ENCODE results near the gene MRI1. TPM values are rescaled to one million over a fixed set of nuclear protein-coding genes. Genes with fewer than 3 reads are reported as not detected.
A peak's percentile ranks its signal among the peaks of the same experiment; 100 is the strongest.

Gene MRI1
- polyA plus RNA-seq, 4 donors = 12.3 to 41.3 (median 15.8) TPM

- H3K27ac ChIP-seq (ENCODE audit: low read depth in 1 of 3, low read length in 2 of 3) = no peak overlapping the region
Measured at GRCh38 chr19:13797870-13798269, 33.5 kb downstream of the MRI1 start.

GRCh38 chr19:13799669-13800068 is 35.3 kb downstream of the MRI1 start:
- FAIRE-seq = no peak
- H3K27me3 ChIP-seq (ENCODE audit: control insufficient read depth in 3 of 3, insufficient read depth in 3 of 3, low read length in 3 of 3) = no peaks in the 10 kb centered on the region
- DNase-seq = no peak
- peaks cover 0 to 14% (median 5%) of the 10 kb centered on the region in 3 donors for H3K4me1 ChIP-seq (ENCODE audit: control insufficient read depth in 3 of 3, insufficient read depth in 2 of 3, low read depth in 1 of 3, low read length in 2 of 3)
- H3K36me3 ChIP-seq (ENCODE audit: control insufficient read depth in 3 of 3, insufficient read depth in 2 of 3, low read depth in 1 of 3, low read length in 3 of 3) = peaks cover 0 to 12% (median 0%) of the 10 kb centered on the region in 3 donors
- no peak overlapping the region for H3K27ac ChIP-seq (ENCODE audit: low read depth in 1 of 3, low read length in 2 of 3)
- WGBS, 3 donors = 76 to 92% (median 87%) methylated on average over 22 of the region's 22 CpGs
- H3K9me3 ChIP-seq (ENCODE audit: control insufficient read depth in 2 of 2, insufficient read depth in 1 of 2, low read depth in 1 of 2, low read length in 1 of 2) = no peaks in the 10 kb centered on the region
- H3K4me3 ChIP-seq (ENCODE audit: low read depth in 1 of 3, low read length in 3 of 3) = no peak overlapping the region

More at GRCh38 chr19:13797870-13798269, 33.5 kb downstream of the MRI1 start:
- no peak overlapping the region for H3K4me3 ChIP-seq (ENCODE audit: low read depth in 1 of 3, low read length in 3 of 3)
- FAIRE-seq (no peak), DNase-seq (no peak)
- H3K4me1 ChIP-seq (ENCODE audit: control insufficient read depth in 3 of 3, insufficient read depth in 2 of 3, low read depth in 1 of 3, low read length in 2 of 3) = peaks cover 0 to 18% (median 5%) of the 10 kb centered on the region in 3 donors
- H3K9me3 ChIP-seq (ENCODE audit: control insufficient read depth in 2 of 2, insufficient read depth in 1 of 2, low read depth in 1 of 2, low read length in 1 of 2) = no peaks in the 10 kb centered on the region
- H3K36me3 ChIP-seq (ENCODE audit: control insufficient read depth in 3 of 3, insufficient read depth in 2 of 3, low read depth in 1 of 3, low read length in 3 of 3) = peaks cover 0 to 11% (median 0%) of the 10 kb centered on the region in 3 donors
- H3K27me3 ChIP-seq (ENCODE audit: control insufficient read depth in 3 of 3, insufficient read depth in 3 of 3, low read length in 3 of 3) = no peaks in the 10 kb centered on the region
- WGBS, 3 donors = 51 to 57% (median 56%) methylated on average over 7 of the region's 7 CpGs

GRCh38 chr19:13803038-13803437 is 38.7 kb downstream of the MRI1 start:
- Histone ChIP-seq H3K36me3 (ENCODE audit: control insufficient read depth in 3 of 3, insufficient read depth in 2 of 3, low read depth in 1 of 3, low read length in 3 of 3) (peaks cover 0 to 23% (median 0%) of the 10 kb centered on the region in 3 donors), H3K27ac (ENCODE audit: low read depth in 1 of 3, low read length in 2 of 3) (no peak overlapping the region), H3K4me1 (ENCODE audit: control insufficient read depth in 3 of 3, insufficient read depth in 2 of 3, low read depth in 1 of 3, low read length in 2 of 3) (no peaks in the 10 kb centered on the region), H3K4me3 (ENCODE audit: low read depth in 1 of 3, low read length in 3 of 3) (no peak overlapping the region), H3K9me3 (ENCODE audit: control insufficient read depth in 2 of 2, insufficient read depth in 1 of 2, low read depth in 1 of 2, low read length in 1 of 2) (no peaks in the 10 kb centered on the region), H3K27me3 (ENCODE audit: control insufficient read depth in 3 of 3, insufficient read depth in 3 of 3, low read length in 3 of 3) (no peaks in the 10 kb centered on the region)
- 34 to 79% (median 46%) methylated on average over 9 of the region's 9 CpGs for whole genome bisulfite sequencing, 3 donors
- DNase-seq (no peak), FAIRE-seq (no peak)

GRCh38 chr19:13804830-13805683 is 40.7 kb downstream of the MRI1 start:
- Histone ChIP-seq H3K36me3 (ENCODE audit: control insufficient read depth in 3 of 3, insufficient read depth in 2 of 3, low read depth in 1 of 3, low read length in 3 of 3) (peaks cover 0 to 37% (median 0%) of the 10 kb centered on the region in 3 donors), H3K4me3 (ENCODE audit: low read depth in 1 of 3, low read length in 3 of 3) (no peak overlapping the region), H3K9me3 (ENCODE audit: control insufficient read depth in 2 of 2, insufficient read depth in 1 of 2, low read depth in 1 of 2, low read length in 1 of 2) (no peaks in the 10 kb centered on the region), H3K4me1 (ENCODE audit: control insufficient read depth in 3 of 3, insufficient read depth in 2 of 3, low read depth in 1 of 3, low read length in 2 of 3) (no peaks in the 10 kb centered on the region), H3K27ac (ENCODE audit: low read depth in 1 of 3, low read length in 2 of 3) (no peak overlapping the region), H3K27me3 (ENCODE audit: control insufficient read depth in 3 of 3, insufficient read depth in 3 of 3, low read length in 3 of 3) (no peaks in the 10 kb centered on the region)
- peak in 1 of 2 donors; percentile 47 for DNase-seq
- WGBS, 3 donors = 78 to 89% (median 82%) methylated on average over 34 to 35 of the region's 35 CpGs
- no peak for FAIRE-seq

- WGBS, 3 donors = 96 to 100% (median 96%) methylated on average over 3 of the region's 3 CpGs
- H3K4me3 ChIP-seq (ENCODE audit: low read depth in 1 of 3, low read length in 3 of 3) = no peak overlapping the region
- no peak for FAIRE-seq
- H3K27me3 ChIP-seq (ENCODE audit: control insufficient read depth in 3 of 3, insufficient read depth in 3 of 3, low read length in 3 of 3) = no peaks in the 10 kb centered on the region
- no peaks in the 10 kb centered on the region for H3K4me1 ChIP-seq (ENCODE audit: control insufficient read depth in 3 of 3, insufficient read depth in 2 of 3, low read depth in 1 of 3, low read length in 2 of 3)
- no peaks in the 10 kb centered on the region for H3K9me3 ChIP-seq (ENCODE audit: control insufficient read depth in 2 of 2, insufficient read depth in 1 of 2, low read depth in 1 of 2, low read length in 1 of 2)
- H3K27ac ChIP-seq (ENCODE audit: low read depth in 1 of 3, low read length in 2 of 3) = no peak overlapping the region
- H3K36me3 ChIP-seq (ENCODE audit: control insufficient read depth in 3 of 3, insufficient read depth in 2 of 3, low read depth in 1 of 3, low read length in 3 of 3) = peaks cover 0 to 39% (median 2%) of the 10 kb centered on the region in 3 donors
- DNase-seq = no peak
Measured at GRCh38 chr19:13806728-13807127, 42.4 kb downstream of the MRI1 start.

- Histone ChIP-seq H3K27me3 (ENCODE audit: control insufficient read depth in 3 of 3, insufficient read depth in 3 of 3, low read length in 3 of 3) (no peaks in the 10 kb centered on the region), H3K36me3 (ENCODE audit: control insufficient read depth in 3 of 3, insufficient read depth in 2 of 3, low read depth in 1 of 3, low read length in 3 of 3) (peaks cover 0 to 38% (median 2%) of the 10 kb centered on the region in 3 donors), H3K27ac (ENCODE audit: low read depth in 1 of 3, low read length in 2 of 3) (no peak overlapping the region), H3K4me3 (ENCODE audit: low read depth in 1 of 3, low read length in 3 of 3) (no peak overlapping the region), H3K4me1 (ENCODE audit: control insufficient read depth in 3 of 3, insufficient read depth in 2 of 3, low read depth in 1 of 3, low read length in 2 of 3) (no peaks in the 10 kb centered on the region), H3K9me3 (ENCODE audit: control insufficient read depth in 2 of 2, insufficient read depth in 1 of 2, low read depth in 1 of 2, low read length in 1 of 2) (no peaks in the 10 kb centered on the region)
- FAIRE-seq (no peak), DNase-seq (no peak)
- 97 to 100% (median 98%) methylated on average over 3 of the region's 3 CpGs for WGBS, 3 donors
Measured at GRCh38 chr19:13807421-13808021, 43.2 kb downstream of the MRI1 start.

GRCh38 chr19:13808856-13809255 is 44.5 kb downstream of the MRI1 start:
- DNase-seq = no peak
- Histone ChIP-seq H3K9me3 (ENCODE audit: control insufficient read depth in 2 of 2, insufficient read depth in 1 of 2, low read depth in 1 of 2, low read length in 1 of 2) (no peaks in the 10 kb centered on the region), H3K4me3 (ENCODE audit: low read depth in 1 of 3, low read length in 3 of 3) (no peak overlapping the region), H3K36me3 (ENCODE audit: control insufficient read depth in 3 of 3, insufficient read depth in 2 of 3, low read depth in 1 of 3, low read length in 3 of 3) (peaks cover 0 to 48% (median 2%) of the 10 kb centered on the region in 3 donors), H3K27ac (ENCODE audit: low read depth in 1 of 3, low read length in 2 of 3) (no peak overlapping the region), H3K4me1 (ENCODE audit: control insufficient read depth in 3 of 3, insufficient read depth in 2 of 3, low read depth in 1 of 3, low read length in 2 of 3) (no peaks in the 10 kb centered on the region), H3K27me3 (ENCODE audit: control insufficient read depth in 3 of 3, insufficient read depth in 3 of 3, low read length in 3 of 3) (no peaks in the 10 kb centered on the region)
- 96 to 97% (median 97%) methylated on average over 27 to 34 of the region's 34 CpGs for WGBS, 3 donors
- no peak for FAIRE-seq

GRCh38 chr19:13812544-13812943 is 48.2 kb downstream of the MRI1 start:
- 87 to 95% (median 92%) methylated on average over 11 of the region's 11 CpGs for WGBS, 3 donors
- Histone ChIP-seq H3K4me3 (ENCODE audit: low read depth in 1 of 3, low read length in 3 of 3) (no peak overlapping the region), H3K27ac (ENCODE audit: low read depth in 1 of 3, low read length in 2 of 3) (no peak overlapping the region), H3K9me3 (ENCODE audit: control insufficient read depth in 2 of 2, insufficient read depth in 1 of 2, low read depth in 1 of 2, low read length in 1 of 2) (no peaks in the 10 kb centered on the region), H3K4me1 (ENCODE audit: control insufficient read depth in 3 of 3, insufficient read depth in 2 of 3, low read depth in 1 of 3, low read length in 2 of 3) (peaks cover 0 to 9% (median 3%) of the 10 kb centered on the region in 3 donors), H3K27me3 (ENCODE audit: control insufficient read depth in 3 of 3, insufficient read depth in 3 of 3, low read length in 3 of 3) (no peaks in the 10 kb centered on the region), H3K36me3 (ENCODE audit: control insufficient read depth in 3 of 3, insufficient read depth in 2 of 3, low read depth in 1 of 3, low read length in 3 of 3) (peaks cover 0 to 62% (median 2%) of the 10 kb centered on the region in 3 donors)
- DNase-seq (no peak), FAIRE-seq (no peak)
